IPS-11a (cell line): ENCODE results near the gene GUCD1.

Experiments
- H3K4me3 ChIP-seq: one replicate; pipeline ENCODE4 v1.5.1; 2013; ENCODE audit warnings: low read depth, low read length, control low read depth

GUCD1 gene

GRCh38 chr22:24590596-24591173 is 35.7 kb upstream of the GUCD1 start:
- H3K4me3 ChIP-seq, result no peak overlapping the region

- H3K4me3 ChIP-seq, result no peak overlapping the region
Observed at GRCh38 chr22:24589518-24590030, 34.6 kb upstream of the GUCD1 start.

GRCh38 chr22:24588757-24589481 is 34.0 kb upstream of the GUCD1 start:
- no peak overlapping the region for H3K4me3 ChIP-seq

GRCh38 chr22:24588381-24588756 is 33.4 kb upstream of the GUCD1 start:
- no peak overlapping the region for H3K4me3 ChIP-seq

- H3K4me3 ChIP-seq, result no peak overlapping the region
Observed at GRCh38 chr22:24587948-24588347, 33.0 kb upstream of the GUCD1 start.

GRCh38 chr22:24587251-24587650 is 32.3 kb upstream of the GUCD1 start:
- H3K4me3 ChIP-seq, result no peak overlapping the region

- no peak overlapping the region for H3K4me3 ChIP-seq
Observed at GRCh38 chr22:24585927-24586546, 31.1 kb upstream of the GUCD1 start.

- H3K4me3 ChIP-seq, result no peak overlapping the region
Observed at GRCh38 chr22:24585461-24585860, 30.5 kb upstream of the GUCD1 start.

GRCh38 chr22:24584871-24585411 is 30.0 kb upstream of the GUCD1 start:
- no peak overlapping the region for H3K4me3 ChIP-seq

GRCh38 chr22:24584166-24584790 is 29.3 kb upstream of the GUCD1 start:
- H3K4me3 ChIP-seq, result no peak overlapping the region

GRCh38 chr22:24583221-24584165 is 28.6 kb upstream of the GUCD1 start:
- H3K4me3 ChIP-seq, result no peak overlapping the region

- no peak overlapping the region for H3K4me3 ChIP-seq
Observed at GRCh38 chr22:24582056-24582814, 27.3 kb upstream of the GUCD1 start.

- no peak overlapping the region for H3K4me3 ChIP-seq
Observed at GRCh38 chr22:24580276-24580675, 25.3 kb upstream of the GUCD1 start.

- H3K4me3 ChIP-seq, result no peak overlapping the region
Observed at GRCh38 chr22:24579258-24579601, 24.3 kb upstream of the GUCD1 start.

GRCh38 chr22:24578355-24579257 is 23.7 kb upstream of the GUCD1 start:
- H3K4me3 ChIP-seq, result no peak overlapping the region

GRCh38 chr22:24576778-24577177 is 21.8 kb upstream of the GUCD1 start:
- H3K4me3 ChIP-seq, result no peak overlapping the region

GRCh38 chr22:24571266-24571665 is 16.3 kb upstream of the GUCD1 start:
- no peak overlapping the region for H3K4me3 ChIP-seq

GRCh38 chr22:24567668-24568067 is 12.7 kb upstream of the GUCD1 start:
- H3K4me3 ChIP-seq, result no peak overlapping the region
